ENCODE measurements around the gene TESK1. TPM values are rescaled to one million over a fixed set of nuclear protein-coding genes. Genes with fewer than 3 reads are reported as not detected.
A peak's percentile ranks its signal among the peaks of the same experiment; 100 is the strongest.
"Not testable (repeated sequence)": the region's sequence is repeated elsewhere in the genome, so short reads cannot be mapped to it uniquely, and the experiment has no call there.

TESK1 gene
- total RNA-seq, 1 donor from 2014 or later = 29.7 TPM

DNA sequence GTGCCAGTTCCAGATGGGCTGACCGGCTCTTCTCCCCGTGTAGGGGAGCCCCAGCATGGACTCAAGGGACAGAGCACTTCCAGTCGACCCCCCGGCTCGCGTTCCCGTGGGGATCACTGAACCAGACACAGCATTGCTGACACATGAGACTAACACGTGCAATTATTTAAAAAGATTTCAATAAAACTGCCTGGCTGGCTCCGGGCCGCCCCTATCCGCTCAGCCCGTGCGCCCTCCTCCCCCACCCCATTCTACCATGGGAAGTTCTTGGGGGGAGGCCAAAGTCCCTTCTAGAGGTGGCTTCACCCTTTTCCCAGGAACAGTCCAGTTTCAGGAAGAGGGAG, 4.7 kb downstream of the TESK1 start:
- no peak for DNase-seq (ENCODE audit: extremely low spot score in 2 of 2)
- peaks cover 0 to 27% of the 10 kb centered on the region in 2 donors for H3K36me3 ChIP-seq
- H3K27me3 ChIP-seq = no peaks in the 10 kb centered on the region
- H3K27ac ChIP-seq = no peak overlapping the region
- intact Hi-C loops (cut with DNase I) = loop anchor here (5.0 kb wide), 1 partner anchor 123 kb away; the partner anchor contains the start of genes CREB3 and TLN1
- TF ChIP-seq POLR2AphosphoS5 (IDR thresholded peaks at IDR 0.05; ENCODE audit: insufficient read depth in 1 of 2, low read depth in 1 of 2) (peak in 1 of 2 donors; percentile 10), POLR2A (IDR thresholded peaks at IDR 0.05) (no peak)
- no peaks in the 10 kb centered on the region for H3K9me3 ChIP-seq
- H3K4me3 ChIP-seq = no peak overlapping the region
- peaks cover 16% of the 10 kb centered on the region for H3K4me1 ChIP-seq

DNA sequence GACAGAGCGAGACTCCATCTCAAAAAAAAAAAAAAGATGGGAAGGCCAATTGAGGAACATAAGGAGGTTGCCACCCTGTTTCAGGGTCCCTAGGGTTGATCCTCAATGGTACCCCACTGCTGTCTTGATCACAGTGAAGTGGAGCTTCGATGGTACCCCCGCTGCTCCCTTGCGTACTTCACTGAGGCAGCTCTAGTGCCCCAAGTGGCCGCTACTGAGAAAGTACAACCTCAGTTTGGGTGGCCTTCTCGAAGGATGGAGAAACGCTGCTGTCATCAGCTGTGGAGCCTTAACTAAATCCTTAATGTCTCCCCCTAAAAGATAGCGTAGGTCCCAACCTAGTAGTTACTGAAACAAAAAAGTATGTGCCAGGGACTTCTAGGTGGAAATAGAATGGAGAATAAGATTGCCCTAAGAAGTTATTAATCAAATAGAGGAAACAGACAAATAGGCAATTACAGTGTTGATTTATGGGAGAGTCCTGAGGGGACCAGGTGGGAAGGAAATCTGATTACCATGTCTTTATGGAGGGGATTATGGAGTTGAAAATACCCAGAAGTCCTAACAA, 6.3 kb downstream of the TESK1 start:
- TF ChIP-seq, protein P1, sequence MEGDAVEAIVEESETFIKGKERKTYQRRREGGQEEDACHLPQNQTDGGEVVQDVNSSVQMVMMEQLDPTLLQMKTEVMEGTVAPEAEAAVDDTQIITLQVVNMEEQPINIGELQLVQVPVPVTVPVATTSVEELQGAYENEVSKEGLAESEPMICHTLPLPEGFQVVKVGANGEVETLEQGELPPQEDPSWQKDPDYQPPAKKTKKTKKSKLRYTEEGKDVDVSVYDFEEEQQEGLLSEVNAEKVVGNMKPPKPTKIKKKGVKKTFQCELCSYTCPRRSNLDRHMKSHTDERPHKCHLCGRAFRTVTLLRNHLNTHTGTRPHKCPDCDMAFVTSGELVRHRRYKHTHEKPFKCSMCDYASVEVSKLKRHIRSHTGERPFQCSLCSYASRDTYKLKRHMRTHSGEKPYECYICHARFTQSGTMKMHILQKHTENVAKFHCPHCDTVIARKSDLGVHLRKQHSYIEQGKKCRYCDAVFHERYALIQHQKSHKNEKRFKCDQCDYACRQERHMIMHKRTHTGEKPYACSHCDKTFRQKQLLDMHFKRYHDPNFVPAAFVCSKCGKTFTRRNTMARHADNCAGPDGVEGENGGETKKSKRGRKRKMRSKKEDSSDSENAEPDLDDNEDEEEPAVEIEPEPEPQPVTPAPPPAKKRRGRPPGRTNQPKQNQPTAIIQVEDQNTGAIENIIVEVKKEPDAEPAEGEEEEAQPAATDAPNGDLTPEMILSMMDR (IDR thresholded peaks at IDR 0.05) = peak in 2 of 3 experiments; percentile 22 to 46
- TF ChIP-seq POLR2AphosphoS5 (IDR thresholded peaks at IDR 0.05; ENCODE audit: insufficient read depth in 1 of 2, low read depth in 1 of 2) = no peak
- TF ChIP-seq POLR2A (IDR thresholded peaks at IDR 0.05) = no peak
- no peaks in the 10 kb centered on the region for H3K27me3 ChIP-seq
- no peaks in the 10 kb centered on the region for H3K9me3 ChIP-seq
- no peak overlapping the region for H3K4me3 ChIP-seq
- DNase-seq (ENCODE audit: extremely low spot score in 2 of 2) = no peak
- intact Hi-C loops (cut with DNase I) = no loop called here
- peaks cover 0 to 27% of the 10 kb centered on the region in 2 donors for H3K36me3 ChIP-seq
- peaks cover 10% of the 10 kb centered on the region for H3K4me1 ChIP-seq
- H3K27ac ChIP-seq = no peak overlapping the region

DNA sequence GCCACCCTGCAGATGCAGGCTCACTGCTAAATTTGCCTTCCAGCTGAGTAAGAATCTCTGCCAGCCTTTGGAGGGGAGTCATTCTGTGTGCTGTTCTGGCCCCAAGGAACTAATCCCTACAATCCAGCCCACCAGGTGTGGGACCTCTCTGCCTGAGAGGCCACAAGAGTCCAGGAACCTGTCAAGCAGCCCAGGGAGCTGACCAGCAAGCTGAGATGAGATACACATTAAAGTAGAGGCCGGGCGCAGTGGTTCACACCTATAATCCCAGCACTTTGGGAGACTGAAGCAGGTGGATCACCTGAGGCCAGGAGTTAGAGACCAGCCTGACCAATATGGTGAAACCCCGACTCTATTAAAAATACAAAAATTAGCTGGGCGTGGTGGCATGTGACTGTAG, 7.0 kb downstream of the TESK1 start:
- intact Hi-C loops (cut with DNase I); H3K27me3 ChIP-seq; DNase-seq (ENCODE audit: extremely low spot score in 2 of 2); H3K9me3 ChIP-seq; H3K4me3 ChIP-seq; H3K27ac ChIP-seq: not testable (repeated sequence)
- Histone ChIP-seq H3K36me3 (peaks cover 0 to 27% of the 10 kb centered on the region in 2 donors), H3K4me1 (peaks cover 10% of the 10 kb centered on the region)

DNA sequence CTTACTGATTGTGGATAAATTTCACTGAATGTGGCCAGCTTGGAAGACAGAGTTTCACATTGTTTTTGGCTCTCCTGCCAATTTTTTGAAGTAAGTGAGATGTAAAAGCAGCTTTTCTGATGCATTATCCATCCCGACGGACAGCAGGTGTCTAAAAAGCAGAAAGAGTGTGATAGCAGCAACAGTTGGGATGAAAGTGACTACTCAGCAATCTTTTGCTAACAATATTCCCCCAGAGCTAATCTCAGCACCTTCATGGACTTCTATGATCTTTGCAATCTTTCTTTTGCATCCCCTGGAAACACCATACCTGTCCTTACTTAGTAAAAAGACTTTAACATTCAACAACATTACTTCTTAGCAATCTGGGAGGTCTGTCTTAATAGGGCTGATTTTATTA, 7.8 kb downstream of the TESK1 start:
- peaks cover 0 to 21% of the 10 kb centered on the region in 2 donors for H3K36me3 ChIP-seq
- no peak for DNase-seq (ENCODE audit: extremely low spot score in 2 of 2)
- H3K9me3 ChIP-seq = no peaks in the 10 kb centered on the region
- H3K27ac ChIP-seq = no peak overlapping the region
- TF ChIP-seq POLR2A (IDR thresholded peaks at IDR 0.05) (no peak), POLR2AphosphoS5 (IDR thresholded peaks at IDR 0.05; ENCODE audit: insufficient read depth in 1 of 2, low read depth in 1 of 2) (no peak)
- TF ChIP-seq, protein P1 (IDR thresholded peaks at IDR 0.05) = no peak
- H3K4me3 ChIP-seq = no peak overlapping the region
- no peaks in the 10 kb centered on the region for H3K27me3 ChIP-seq
- intact Hi-C loops (cut with DNase I) = no loop called here
- peaks cover 13% of the 10 kb centered on the region for H3K4me1 ChIP-seq

DNA sequence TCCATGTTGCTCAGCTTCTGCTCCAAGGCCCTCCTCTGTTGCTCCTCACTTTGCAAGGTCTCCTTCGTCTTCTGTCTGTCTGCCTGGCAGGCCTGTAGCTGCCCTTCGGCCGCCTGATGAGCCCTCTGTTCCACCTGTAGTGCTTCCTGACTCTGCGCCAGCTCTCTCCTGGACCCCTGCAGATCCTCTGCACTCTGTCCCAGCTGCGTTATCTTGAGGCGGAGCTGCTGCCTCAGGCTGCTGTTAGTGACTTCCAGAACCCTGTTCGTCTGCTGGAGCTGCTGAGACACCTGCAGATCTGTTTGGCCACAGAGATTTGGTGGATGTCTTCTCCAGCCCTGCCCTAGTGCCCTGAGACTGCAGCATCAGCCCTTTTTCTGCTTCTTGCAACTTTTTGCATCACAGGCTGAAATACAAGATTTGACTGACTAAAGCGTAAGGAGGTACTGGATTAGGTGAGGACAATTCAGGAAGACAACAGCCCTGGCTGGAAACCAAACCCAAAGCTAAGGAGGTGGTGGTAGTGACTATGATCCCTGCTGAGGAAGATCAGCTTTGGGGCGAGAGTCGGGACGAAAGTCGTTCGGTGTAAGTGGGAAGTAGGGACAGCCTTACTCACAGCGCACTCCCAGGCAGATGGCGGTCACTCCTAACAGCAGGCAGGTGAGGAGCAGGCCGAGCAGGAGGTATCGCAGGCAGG, 11.1 kb downstream of the TESK1 start:
- no peak overlapping the region for H3K4me3 ChIP-seq
- intact Hi-C loops (cut with DNase I) = no loop called here
- H3K4me1 ChIP-seq = peaks cover 13% of the 10 kb centered on the region
- H3K9me3 ChIP-seq = no peaks in the 10 kb centered on the region
- H3K27me3 ChIP-seq = no peaks in the 10 kb centered on the region
- TF ChIP-seq POLR2A (IDR thresholded peaks at IDR 0.05) (no peak), POLR2AphosphoS5 (IDR thresholded peaks at IDR 0.05; ENCODE audit: insufficient read depth in 1 of 2, low read depth in 1 of 2) (no peak)
- TF ChIP-seq, protein P1 (IDR thresholded peaks at IDR 0.05) = no peak
- no peak for DNase-seq (ENCODE audit: extremely low spot score in 2 of 2)
- no peaks in the 10 kb centered on the region for H3K36me3 ChIP-seq
- H3K27ac ChIP-seq = no peak overlapping the region
